ENCODE data around the gene GLI3. TPM values are rescaled to one million over a fixed set of nuclear protein-coding genes. Genes with fewer than 3 reads are reported as not detected.

GLI3 gene
- total RNA-seq, 1 donor from 2014 or later: 27.7 TPM

DNA sequence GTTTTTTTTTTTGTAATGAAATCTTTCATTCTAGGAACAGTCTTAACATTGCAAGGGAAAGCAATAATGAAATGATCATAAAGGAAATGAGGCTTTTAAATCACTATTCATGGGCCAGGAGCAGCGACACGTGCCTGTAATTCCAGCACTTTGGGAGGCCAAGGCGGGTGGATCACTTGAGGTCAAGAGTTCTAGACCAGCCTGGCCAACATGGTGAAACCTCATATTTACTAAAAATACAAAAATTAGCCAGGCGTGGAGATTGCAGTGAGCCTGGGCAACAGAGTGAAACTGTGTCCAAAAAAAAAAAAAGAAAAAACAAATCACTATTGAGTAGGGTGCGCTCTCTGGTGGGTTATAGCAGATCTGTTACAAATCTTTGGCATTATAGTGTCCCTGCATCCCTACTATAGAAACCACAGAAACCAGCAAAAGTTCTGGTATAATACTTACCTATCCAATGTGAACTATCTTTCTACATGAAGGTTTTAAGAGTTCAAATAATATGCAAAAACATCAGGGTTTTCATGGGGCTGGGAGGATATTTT, 72.1 kb downstream of the GLI3 start:
- DNase-seq (ENCODE audit: low read depth) (no peak), FAIRE-seq (no peak)
- H3K79me2 ChIP-seq (ENCODE audit: insufficient read depth, low read length): peaks cover 14% of the 10 kb centered on the region
- peaks cover 2% of the 10 kb centered on the region for H3K36me3 Mint-ChIP-seq (ENCODE audit: low read depth, unreplicated experiment)
- no peak overlapping the region for H3K4me3 ChIP-seq (ENCODE audit: insufficient read depth, low read depth, low read length)
- H3K4me2 ChIP-seq (ENCODE audit: low read length): no peak overlapping the region
- no peaks in the 10 kb centered on the region for H3K9me3 ChIP-seq (ENCODE audit: insufficient read depth, low read depth, low read length)
- H3K9ac ChIP-seq (ENCODE audit: low read length): no peak overlapping the region
- H3K27me3 Mint-ChIP-seq (ENCODE audit: low read depth, unreplicated experiment): no peaks in the 10 kb centered on the region
- H3K4me1 ChIP-seq (ENCODE audit: insufficient read depth, low read length): no peaks in the 10 kb centered on the region
- H3K27ac Mint-ChIP-seq (ENCODE audit: unreplicated experiment): no peak overlapping the region
- H3K4me3 Mint-ChIP-seq (ENCODE audit: unreplicated experiment): no peak overlapping the region
- H3K4me1 Mint-ChIP-seq (ENCODE audit: low read depth, unreplicated experiment): peaks cover 9% of the 10 kb centered on the region
- H3K9me3 Mint-ChIP-seq (ENCODE audit: unreplicated experiment): no peaks in the 10 kb centered on the region
- H2AFZ ChIP-seq (ENCODE audit: low read depth, low read length): no peak overlapping the region
- no peak for TF ChIP-seq EZH2 (IDR thresholded peaks at IDR 0.05; ENCODE audit: insufficient read depth, low read length)
- TF ChIP-seq, protein P1, sequence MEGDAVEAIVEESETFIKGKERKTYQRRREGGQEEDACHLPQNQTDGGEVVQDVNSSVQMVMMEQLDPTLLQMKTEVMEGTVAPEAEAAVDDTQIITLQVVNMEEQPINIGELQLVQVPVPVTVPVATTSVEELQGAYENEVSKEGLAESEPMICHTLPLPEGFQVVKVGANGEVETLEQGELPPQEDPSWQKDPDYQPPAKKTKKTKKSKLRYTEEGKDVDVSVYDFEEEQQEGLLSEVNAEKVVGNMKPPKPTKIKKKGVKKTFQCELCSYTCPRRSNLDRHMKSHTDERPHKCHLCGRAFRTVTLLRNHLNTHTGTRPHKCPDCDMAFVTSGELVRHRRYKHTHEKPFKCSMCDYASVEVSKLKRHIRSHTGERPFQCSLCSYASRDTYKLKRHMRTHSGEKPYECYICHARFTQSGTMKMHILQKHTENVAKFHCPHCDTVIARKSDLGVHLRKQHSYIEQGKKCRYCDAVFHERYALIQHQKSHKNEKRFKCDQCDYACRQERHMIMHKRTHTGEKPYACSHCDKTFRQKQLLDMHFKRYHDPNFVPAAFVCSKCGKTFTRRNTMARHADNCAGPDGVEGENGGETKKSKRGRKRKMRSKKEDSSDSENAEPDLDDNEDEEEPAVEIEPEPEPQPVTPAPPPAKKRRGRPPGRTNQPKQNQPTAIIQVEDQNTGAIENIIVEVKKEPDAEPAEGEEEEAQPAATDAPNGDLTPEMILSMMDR (IDR thresholded peaks at IDR 0.05; ENCODE audit: insufficient read depth, low read depth, low read length): no peak
- H4K20me1 ChIP-seq (ENCODE audit: insufficient read depth, low read length): peaks cover 9% of the 10 kb centered on the region
- no peaks in the 10 kb centered on the region for H3K36me3 ChIP-seq (ENCODE audit: insufficient read depth, low read length)
- no peaks in the 10 kb centered on the region for H3K27me3 ChIP-seq (ENCODE audit: insufficient read depth, low read length)
- no peak overlapping the region for H3K27ac ChIP-seq (ENCODE audit: low read depth, low read length)

DNA sequence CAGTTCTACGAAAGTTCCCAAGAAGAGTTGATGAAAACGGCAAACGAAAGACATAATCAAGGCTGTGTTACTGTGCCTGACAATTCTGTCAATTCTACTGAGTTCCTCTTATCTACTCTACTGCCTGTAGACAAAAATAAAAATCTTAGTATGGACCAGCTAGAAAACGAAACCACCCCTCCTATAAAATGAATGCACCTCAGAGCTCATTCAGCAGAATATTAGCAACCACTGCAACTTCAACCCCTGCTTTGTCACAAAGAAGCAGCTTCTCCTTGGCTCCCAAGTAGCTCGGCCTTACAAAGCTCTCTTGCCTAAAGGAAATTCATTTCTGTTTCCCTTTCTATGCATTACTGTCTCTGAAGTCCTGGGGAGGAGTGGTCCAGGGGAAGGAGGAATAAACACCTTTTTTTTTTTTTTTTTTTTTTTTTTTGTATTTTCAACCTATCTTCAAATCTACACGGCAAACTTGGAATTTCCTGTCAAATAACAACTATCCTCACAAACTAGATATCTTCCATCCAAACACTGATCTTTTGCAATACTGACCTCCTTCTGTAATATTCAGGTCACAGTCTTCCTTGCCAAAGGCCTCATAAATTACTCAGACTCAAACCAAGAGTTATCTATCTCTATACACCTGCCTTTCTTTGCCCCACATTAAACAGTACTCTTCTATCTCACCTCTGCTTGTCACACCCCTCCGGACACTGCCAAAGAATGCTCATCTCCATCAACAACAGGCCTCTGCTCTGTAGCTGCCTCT, 74.3 kb downstream of the GLI3 start:
- FAIRE-seq (no peak), DNase-seq (ENCODE audit: low read depth) (no peak)
- H3K4me3 ChIP-seq (ENCODE audit: insufficient read depth, low read depth, low read length): no peak overlapping the region
- Mint-ChIP-seq H3K9me3 (ENCODE audit: unreplicated experiment) (no peaks in the 10 kb centered on the region), H3K27ac (ENCODE audit: unreplicated experiment) (no peak overlapping the region), H3K27me3 (ENCODE audit: low read depth, unreplicated experiment) (no peaks in the 10 kb centered on the region), H3K4me3 (ENCODE audit: unreplicated experiment) (no peak overlapping the region), H3K4me1 (ENCODE audit: low read depth, unreplicated experiment) (peaks cover 9% of the 10 kb centered on the region), H3K36me3 (ENCODE audit: low read depth, unreplicated experiment) (peaks cover 2% of the 10 kb centered on the region)
- no peaks in the 10 kb centered on the region for H3K36me3 ChIP-seq (ENCODE audit: insufficient read depth, low read length)
- H4K20me1 ChIP-seq (ENCODE audit: insufficient read depth, low read length): peaks cover 9% of the 10 kb centered on the region
- H3K9me3 ChIP-seq (ENCODE audit: insufficient read depth, low read depth, low read length): no peaks in the 10 kb centered on the region
- H3K79me2 ChIP-seq (ENCODE audit: insufficient read depth, low read length): peaks cover 4% of the 10 kb centered on the region
- no peak overlapping the region for H3K9ac ChIP-seq (ENCODE audit: low read length)
- no peaks in the 10 kb centered on the region for H3K4me1 ChIP-seq (ENCODE audit: insufficient read depth, low read length)
- no peak overlapping the region for H3K4me2 ChIP-seq (ENCODE audit: low read length)
- H2AFZ ChIP-seq (ENCODE audit: low read depth, low read length): no peak overlapping the region
- no peak overlapping the region for H3K27ac ChIP-seq (ENCODE audit: low read depth, low read length)
- no peak for TF ChIP-seq EZH2 (IDR thresholded peaks at IDR 0.05; ENCODE audit: insufficient read depth, low read length)
- TF ChIP-seq, protein P1 (IDR thresholded peaks at IDR 0.05; ENCODE audit: insufficient read depth, low read depth, low read length): no peak
- H3K27me3 ChIP-seq (ENCODE audit: insufficient read depth, low read length): no peaks in the 10 kb centered on the region

DNA sequence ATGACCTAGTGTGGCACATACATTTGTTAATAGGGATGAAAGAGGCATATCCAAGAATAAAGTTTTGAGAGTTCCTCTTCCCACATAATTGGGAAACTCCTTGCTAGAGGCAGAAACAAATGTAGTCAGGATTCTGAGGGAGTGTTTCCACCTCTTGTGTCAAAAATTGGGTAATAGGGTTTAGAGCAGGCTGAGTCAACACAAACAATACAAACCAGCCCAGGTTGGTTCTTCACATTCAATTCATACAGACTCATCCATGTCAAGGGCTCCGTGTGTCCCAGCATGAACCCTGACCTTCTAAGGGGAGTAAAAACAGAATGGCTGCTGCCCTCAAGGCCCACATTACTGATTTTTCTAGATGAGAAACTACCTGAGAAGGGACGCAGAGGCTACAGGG, 75.3 kb downstream of the GLI3 start:
- TF ChIP-seq EZH2 (IDR thresholded peaks at IDR 0.05; ENCODE audit: insufficient read depth, low read length): no peak
- TF ChIP-seq, protein P1 (IDR thresholded peaks at IDR 0.05; ENCODE audit: insufficient read depth, low read depth, low read length): no peak
- Histone ChIP-seq H4K20me1 (ENCODE audit: insufficient read depth, low read length) (peaks cover 8% of the 10 kb centered on the region), H3K4me1 (ENCODE audit: insufficient read depth, low read length) (no peaks in the 10 kb centered on the region), H2AFZ (ENCODE audit: low read depth, low read length) (no peak overlapping the region), H3K79me2 (ENCODE audit: insufficient read depth, low read length) (peaks cover 4% of the 10 kb centered on the region), H3K9me3 (ENCODE audit: insufficient read depth, low read depth, low read length) (no peaks in the 10 kb centered on the region), H3K27me3 (ENCODE audit: insufficient read depth, low read length) (no peaks in the 10 kb centered on the region), H3K4me2 (ENCODE audit: low read length) (no peak overlapping the region), H3K4me3 (ENCODE audit: insufficient read depth, low read depth, low read length) (no peak overlapping the region), H3K36me3 (ENCODE audit: insufficient read depth, low read length) (no peaks in the 10 kb centered on the region), H3K27ac (ENCODE audit: low read depth, low read length) (no peak overlapping the region), H3K9ac (ENCODE audit: low read length) (no peak overlapping the region)
- Mint-ChIP-seq H3K36me3 (ENCODE audit: low read depth, unreplicated experiment) (peaks cover 2% of the 10 kb centered on the region), H3K27me3 (ENCODE audit: low read depth, unreplicated experiment) (no peaks in the 10 kb centered on the region), H3K27ac (ENCODE audit: unreplicated experiment) (no peak overlapping the region), H3K4me1 (ENCODE audit: low read depth, unreplicated experiment) (peaks cover 9% of the 10 kb centered on the region), H3K9me3 (ENCODE audit: unreplicated experiment) (no peaks in the 10 kb centered on the region), H3K4me3 (ENCODE audit: unreplicated experiment) (no peak overlapping the region)
- FAIRE-seq (no peak), DNase-seq (ENCODE audit: low read depth) (no peak)
